Neutrophil (primary cell): ENCODE measurements around the gene MRPL9.
A peak's percentile ranks its signal among the peaks of the same experiment; 100 is the strongest.

Experiments
- H3K27ac ChIP-seq: fragments of 200-600 bp; sonication (generic); 2 replicates; pipeline ENCODE4 v1.5.1; 2016; ENCODE audit warnings: mild to moderate bottlenecking, moderate library complexity
- H3K27me3 ChIP-seq: fragments of 200-600 bp; sonication (generic); 2 replicates; pipeline ENCODE4 v1.6.0; 2016; ENCODE audit warnings: mild to moderate bottlenecking
- H3K36me3 ChIP-seq: fragments of 200-600 bp; sonication (generic); 2 replicates; pipeline ENCODE4 v1.5.1; 2017
- H3K4me1 ChIP-seq, 2 experiments: fragments of 200-600 bp in 1 of 2; sonication (generic) in 1 of 2; 1 replicate in 1 of 2; 2 replicates in 1 of 2; pipeline versions ENCODE4 v1.5.1 to v1.6.1; 2013 to 2016; ENCODE audit warnings: low read depth in 1 of 2, low read length in 1 of 2, mild to moderate bottlenecking in 1 of 2, moderate library complexity in 1 of 2; ENCODE audit not compliant: control insufficient read depth in 1 of 2, insufficient read depth in 1 of 2
- H3K4me3 ChIP-seq, 2 experiments: fragments of 200-600 bp in 1 of 2; sonication (generic) in 1 of 2; 1 replicate in 1 of 2; 2 replicates in 1 of 2; pipeline ENCODE4 v1.5.1; 2013 to 2016; ENCODE audit warnings: low read depth in 1 of 2, low read length in 1 of 2, mild to moderate bottlenecking in 1 of 2, moderate library complexity in 1 of 2
- H3K9me3 ChIP-seq: fragments of 200-600 bp; sonication (generic); 2 replicates; pipeline ENCODE4 v1.5.1; 2016
- CTCF ChIP-seq: fragments of 200-600 bp; sonication (generic); IDR thresholded peaks from 2 replicates; pipeline ENCODE4 v1.5.1; 2016; ENCODE audit warnings: antibody characterized with exemption

The MRPL9 gene

GRCh38 chr1:151762941-151763921 lies at the start of gene MRPL9:
Gene MRPL9, minus strand, starts transcription at chr1:151763496. Its CDS starts 17 bp downstream, at chr1:151763479.
- H3K36me3 ChIP-seq: peaks cover 10% of the 10 kb centered on the region
- TF ChIP-seq CTCF: no peak
- H3K27ac ChIP-seq: peak within 1 kb of the TSS; percentile 71
- H3K27me3 ChIP-seq: peaks cover 4% of the 10 kb centered on the region
- H3K4me3 ChIP-seq: peak within 1 kb of the TSS; percentile 63 to 67
- H3K4me1 ChIP-seq: peaks cover 13 to 17% of the 10 kb centered on the region in 2 experiments
- H3K9me3 ChIP-seq: no peaks in the 10 kb centered on the region

DNA sequence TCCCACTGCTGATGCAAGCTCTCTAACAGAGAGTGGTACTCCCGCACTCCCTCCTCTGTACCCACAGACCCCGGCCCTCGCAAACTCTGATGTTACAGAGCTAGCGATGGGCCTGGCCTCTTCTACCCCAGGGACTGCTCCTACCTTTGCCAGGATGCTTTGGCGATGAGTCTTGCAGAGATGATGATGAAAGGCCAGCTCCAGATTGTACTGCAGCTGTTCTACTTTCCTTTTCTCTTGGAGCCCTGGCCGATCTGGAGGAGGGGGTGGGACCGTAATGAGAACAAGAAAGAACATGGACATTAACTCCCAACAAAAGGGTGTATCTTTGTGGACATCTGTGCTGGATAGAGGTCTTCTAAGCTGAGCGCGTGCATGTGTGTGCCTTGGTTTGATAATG lies 47.9 kb upstream of the MRPL9 start:
- no peak overlapping the region for H3K4me3 ChIP-seq
- no peaks in the 10 kb centered on the region for H3K36me3 ChIP-seq
- H3K4me1 ChIP-seq: no peaks in the 10 kb centered on the region
- no peaks in the 10 kb centered on the region for H3K9me3 ChIP-seq
- no peak overlapping the region for H3K27ac ChIP-seq
- TF ChIP-seq CTCF: no peak
- peaks cover 22% of the 10 kb centered on the region for H3K27me3 ChIP-seq

- H3K4me3 ChIP-seq: no peak overlapping the region
- TF ChIP-seq CTCF: no peak
- H3K4me1 ChIP-seq: no peaks in the 10 kb centered on the region
- no peak overlapping the region for H3K27ac ChIP-seq
- no peaks in the 10 kb centered on the region for H3K36me3 ChIP-seq
- H3K27me3 ChIP-seq: peaks cover 22% of the 10 kb centered on the region
- no peaks in the 10 kb centered on the region for H3K9me3 ChIP-seq
Observed at GRCh38 chr1:151809985-151810556, 46.8 kb upstream of the MRPL9 start.

- TF ChIP-seq CTCF: no peak
- Histone ChIP-seq H3K27ac (no peak overlapping the region), H3K4me3 (no peak overlapping the region)
Observed at GRCh38 chr1:151809290-151809984, 46.1 kb upstream of the MRPL9 start.

DNA sequence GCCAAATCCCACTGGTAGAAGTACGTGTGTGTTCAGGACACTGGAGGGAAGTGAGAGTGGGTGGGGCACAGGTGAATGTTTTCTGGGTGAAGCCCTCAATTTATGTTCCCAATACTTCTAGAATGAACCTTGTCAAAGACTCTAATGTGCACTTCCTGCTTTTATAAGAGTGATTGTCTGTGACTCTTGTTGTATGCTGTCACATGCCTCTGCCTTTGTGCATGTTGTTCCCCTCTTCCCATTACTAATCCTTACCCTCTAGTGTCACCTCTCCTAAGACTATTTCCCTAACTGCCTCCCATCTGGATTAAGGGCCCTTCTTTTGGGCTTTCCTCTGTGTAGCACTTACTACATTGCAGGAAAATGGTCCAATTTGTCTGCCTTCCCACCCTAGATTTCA lies 44.5 kb upstream of the MRPL9 start:
- Histone ChIP-seq H3K9me3 (no peaks in the 10 kb centered on the region), H3K27me3 (peaks cover 44% of the 10 kb centered on the region), H3K27ac (no peak overlapping the region), H3K4me1 (no peaks in the 10 kb centered on the region), H3K36me3 (no peaks in the 10 kb centered on the region), H3K4me3 (no peak overlapping the region)
- TF ChIP-seq CTCF: no peak

More at GRCh38 chr1:151809290-151809984, 46.1 kb upstream of the MRPL9 start:
- Histone ChIP-seq H3K27me3 (peaks cover 28% of the 10 kb centered on the region), H3K9me3 (no peaks in the 10 kb centered on the region), H3K36me3 (no peaks in the 10 kb centered on the region), H3K4me1 (no peaks in the 10 kb centered on the region)
